ENCODE results near the gene C10orf53.

Gene C10orf53

DNA sequence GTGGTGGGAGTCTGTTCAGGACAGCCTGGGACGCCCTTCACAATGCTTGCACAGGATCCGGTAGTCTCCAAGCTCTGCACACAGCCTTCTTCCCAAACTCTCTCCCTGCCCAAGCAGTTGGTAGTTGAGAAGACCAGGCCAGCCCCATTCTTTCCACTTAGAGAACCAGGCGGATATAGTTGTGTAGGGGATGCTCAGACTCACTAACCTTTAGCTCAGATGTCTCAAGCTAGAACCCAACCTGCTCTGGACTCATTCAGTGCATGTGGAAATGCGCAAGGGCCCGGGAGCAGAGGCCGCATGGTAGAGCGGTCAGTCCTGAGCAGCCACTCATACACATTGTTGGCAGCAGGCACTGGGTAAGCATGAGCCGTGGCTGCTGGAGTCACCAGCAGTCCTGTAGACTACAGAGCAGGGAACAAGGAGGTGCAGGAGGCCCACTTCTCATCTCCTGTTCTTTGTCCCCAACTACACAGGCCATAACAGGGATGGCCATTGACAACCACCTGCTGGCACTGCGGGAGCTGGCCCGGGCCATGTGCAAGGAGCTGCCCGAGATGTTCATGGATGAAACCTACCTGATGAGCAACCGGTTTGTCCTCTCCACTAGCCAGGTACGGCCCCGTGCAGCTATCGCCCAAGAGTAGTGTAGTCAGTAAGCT is 17.2 kb upstream of the C10orf53 start:
- TF ChIP-seq CTCF (IDR thresholded peaks at IDR 0.05; ENCODE audit: low read depth, low read length) = no peak
- H3K4me3 ChIP-seq (ENCODE audit: low read depth, low read length) = no peak overlapping the region

- no peak for TF ChIP-seq CTCF (IDR thresholded peaks at IDR 0.05; ENCODE audit: low read depth, low read length)
- H3K4me3 ChIP-seq (ENCODE audit: low read depth, low read length) = no peak overlapping the region
These were observed 15.9 kb upstream of the C10orf53 start for GRCh38 chr10:49663596-49663995.

DNA sequence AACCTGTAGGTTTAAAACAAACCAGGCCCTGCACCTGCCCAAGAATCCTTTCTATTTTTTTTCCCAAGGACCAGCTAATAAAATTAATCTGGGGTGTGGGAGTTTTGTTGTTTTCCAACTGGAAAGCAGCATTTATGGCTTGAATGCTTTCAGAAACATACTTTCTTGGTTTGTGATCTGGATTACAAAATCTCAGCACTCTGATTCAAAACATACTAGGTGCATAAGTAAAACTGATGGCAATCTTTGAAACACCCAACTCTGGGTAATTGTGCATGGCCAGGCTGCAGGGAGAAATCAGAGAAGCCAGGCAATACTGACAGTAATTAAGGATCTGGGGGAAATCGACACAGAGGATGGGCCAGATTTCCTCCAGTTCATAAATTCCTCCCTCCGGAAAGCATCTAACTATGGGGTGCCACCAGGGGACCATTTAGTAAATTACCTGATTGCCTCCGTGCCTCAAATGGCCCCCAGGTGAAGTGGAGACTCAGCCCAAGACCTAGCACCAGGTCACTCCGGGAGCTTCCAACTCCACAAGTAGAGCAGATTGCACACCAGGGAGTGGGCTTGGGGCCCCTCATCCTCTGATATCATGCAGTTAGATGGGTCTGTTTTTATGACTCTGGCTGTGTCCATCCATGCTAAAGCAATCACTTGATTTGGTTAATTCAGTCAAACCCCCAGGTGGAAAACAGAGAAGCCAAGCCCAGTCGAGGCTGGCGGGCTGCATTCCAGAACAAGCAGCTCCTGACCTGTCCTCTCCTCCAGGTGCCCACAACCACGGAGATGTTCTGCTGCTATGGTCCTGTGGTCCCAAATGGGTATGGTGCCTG is 15.2 kb upstream of the C10orf53 start:
- no peak for TF ChIP-seq CTCF (IDR thresholded peaks at IDR 0.05; ENCODE audit: low read depth, low read length)
- no peak overlapping the region for H3K4me3 ChIP-seq (ENCODE audit: low read depth, low read length)

DNA sequence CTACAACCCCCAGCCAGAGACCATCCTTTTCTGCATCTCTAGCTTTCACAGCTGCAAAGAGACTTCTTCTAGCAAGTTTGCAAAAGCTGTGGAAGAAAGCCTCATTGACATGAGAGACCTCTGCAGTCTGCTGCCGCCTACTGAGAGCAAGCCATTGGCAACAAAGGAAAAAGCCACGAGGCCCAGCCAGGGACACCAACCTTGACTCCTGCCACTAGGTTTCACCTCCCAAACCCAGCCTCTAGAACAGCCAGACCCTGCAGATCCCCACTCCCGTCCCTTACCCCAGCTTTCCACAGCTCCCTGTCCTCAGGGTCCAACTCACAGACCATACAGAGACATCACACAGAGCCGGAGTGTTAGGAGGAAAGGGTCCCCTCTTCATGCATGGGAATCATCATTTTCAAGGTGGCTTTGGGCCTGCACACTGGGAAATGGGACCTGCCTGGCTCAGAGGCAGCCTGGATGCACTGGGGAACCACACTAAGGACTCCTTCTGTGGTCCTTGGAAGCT is 14.6 kb upstream of the C10orf53 start:
- H3K4me3 ChIP-seq (ENCODE audit: low read depth, low read length) = no peak overlapping the region
- no peak for TF ChIP-seq CTCF (IDR thresholded peaks at IDR 0.05; ENCODE audit: low read depth, low read length)

DNA sequence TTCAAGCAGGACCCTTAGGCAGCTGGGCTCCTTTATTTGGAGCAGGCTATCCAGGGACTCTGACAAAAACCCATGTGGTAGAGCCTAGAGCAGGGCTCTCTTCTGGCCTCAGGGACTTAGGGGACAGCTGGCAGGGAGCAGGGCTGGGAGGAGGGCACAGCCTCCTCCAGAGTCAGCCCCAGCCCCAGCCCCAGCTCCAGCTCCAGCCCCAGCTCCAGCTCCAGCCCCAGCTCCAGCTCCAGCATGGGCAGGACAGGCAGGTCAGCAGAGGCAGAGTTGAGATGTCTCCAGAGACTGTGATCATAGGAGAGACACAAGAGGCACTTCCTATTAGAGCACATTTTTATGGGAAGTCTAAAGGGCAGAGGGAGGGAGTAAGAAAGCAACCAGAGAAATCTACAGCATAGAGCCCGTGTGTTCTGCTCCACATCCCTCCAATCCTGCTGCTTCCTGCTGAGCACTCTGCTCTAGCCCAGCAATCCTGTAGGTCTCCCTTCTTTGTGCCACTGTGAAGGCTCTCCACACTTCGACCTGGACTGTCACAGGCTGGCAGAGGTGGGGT is 13.3 kb upstream of the C10orf53 start:
- TF ChIP-seq CTCF (IDR thresholded peaks at IDR 0.05; ENCODE audit: low read depth, low read length) = no peak

DNA sequence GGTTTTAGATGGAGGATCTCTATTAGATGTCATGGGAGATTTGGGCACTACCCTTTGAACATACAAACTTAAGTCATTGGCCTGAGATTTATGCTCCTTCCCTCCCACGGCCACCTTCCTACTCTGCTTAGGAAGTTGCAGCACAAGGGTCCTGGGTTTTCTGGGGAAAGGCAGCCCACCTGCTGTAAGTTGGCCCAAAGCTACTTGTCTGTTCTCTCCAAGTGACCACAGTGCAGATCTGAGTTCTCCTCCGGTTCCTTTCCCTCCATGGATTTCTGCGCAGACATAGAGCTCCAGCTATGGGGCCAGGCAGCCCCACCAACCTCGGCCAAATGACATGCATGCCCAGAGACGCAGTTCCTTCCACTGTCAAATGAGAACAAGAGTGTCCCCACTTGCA is 12.8 kb upstream of the C10orf53 start:
- no peak for TF ChIP-seq CTCF (IDR thresholded peaks at IDR 0.05; ENCODE audit: low read depth, low read length)
- H3K4me3 ChIP-seq (ENCODE audit: low read depth, low read length) = no peak overlapping the region

More for the DNA sequence above, 13.3 kb upstream of the C10orf53 start:
- no peak overlapping the region for H3K4me3 ChIP-seq (ENCODE audit: low read depth, low read length)

DNA sequence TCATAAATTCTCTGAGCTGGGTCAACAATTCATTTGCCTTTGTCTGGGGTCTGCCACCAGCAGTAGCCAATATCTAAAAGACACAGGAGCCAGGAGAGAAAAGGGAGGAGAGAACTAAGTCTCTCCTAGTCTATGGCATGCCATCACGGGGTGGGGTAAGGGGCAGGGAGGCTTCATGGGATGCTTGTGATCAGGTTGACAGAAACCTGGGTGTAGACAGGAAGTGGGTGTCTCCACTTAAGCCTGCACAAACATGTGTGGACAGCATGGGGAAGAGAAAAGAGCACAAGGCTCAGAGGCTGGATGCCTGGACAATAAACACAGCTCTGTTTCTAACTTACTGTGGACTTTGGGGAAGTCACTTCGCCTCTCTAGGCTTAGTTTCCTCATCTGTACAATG is 11.5 kb upstream of the C10orf53 start:
- TF ChIP-seq CTCF (IDR thresholded peaks at IDR 0.05; ENCODE audit: low read depth, low read length) = no peak
- no peak overlapping the region for H3K4me3 ChIP-seq (ENCODE audit: low read depth, low read length)

All from WI38 (cell line).